ENCODE results near the gene ALDH3A1.

GRCh38 chr17:19703828-19704613 is 44.1 kb downstream of the ALDH3A1 start:
- TF ChIP-seq PRRX2 (CRISPR knock-in tag; IDR thresholded peaks at IDR 0.05) (no peak), MLX (CRISPR knock-in tag; IDR thresholded peaks at IDR 0.05) (no peak), CTCF (IDR thresholded peaks at IDR 0.05) (no peak), TCF7 (CRISPR knock-in tag; IDR thresholded peaks at IDR 0.05; ENCODE audit: low read depth) (no peak)
- TF ChIP-seq, protein P1, sequence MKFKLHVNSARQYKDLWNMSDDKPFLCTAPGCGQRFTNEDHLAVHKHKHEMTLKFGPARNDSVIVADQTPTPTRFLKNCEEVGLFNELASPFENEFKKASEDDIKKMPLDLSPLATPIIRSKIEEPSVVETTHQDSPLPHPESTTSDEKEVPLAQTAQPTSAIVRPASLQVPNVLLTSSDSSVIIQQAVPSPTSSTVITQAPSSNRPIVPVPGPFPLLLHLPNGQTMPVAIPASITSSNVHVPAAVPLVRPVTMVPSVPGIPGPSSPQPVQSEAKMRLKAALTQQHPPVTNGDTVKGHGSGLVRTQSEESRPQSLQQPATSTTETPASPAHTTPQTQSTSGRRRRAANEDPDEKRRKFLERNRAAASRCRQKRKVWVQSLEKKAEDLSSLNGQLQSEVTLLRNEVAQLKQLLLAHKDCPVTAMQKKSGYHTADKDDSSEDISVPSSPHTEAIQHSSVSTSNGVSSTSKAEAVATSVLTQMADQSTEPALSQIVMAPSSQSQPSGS (CRISPR knock-in tag; IDR thresholded peaks at IDR 0.05; ENCODE audit: borderline replicate concordance, low read depth), result no peak
